ENCODE data around the gene MORN5.

The MORN5 gene

GRCh38 chr9:122190597-122191381, 31.1 kb downstream of the MORN5 start:
- no peak for DNase-seq (ENCODE audit: low read depth, low spot score)

- no peak for DNase-seq (ENCODE audit: low read depth, low spot score)
Observed at GRCh38 chr9:122191584-122191983, 31.9 kb downstream of the MORN5 start.

GRCh38 chr9:122192261-122192875, 32.7 kb downstream of the MORN5 start:
- no peak for DNase-seq (ENCODE audit: low read depth, low spot score)

- DNase-seq (ENCODE audit: low read depth, low spot score): no peak
Observed at GRCh38 chr9:122192914-122193525, 33.3 kb downstream of the MORN5 start.

- DNase-seq (ENCODE audit: low read depth, low spot score): no peak
Observed at GRCh38 chr9:122193651-122194050, 33.9 kb downstream of the MORN5 start.

GRCh38 chr9:122195875-122196274, 36.2 kb downstream of the MORN5 start:
- no peak for DNase-seq (ENCODE audit: low read depth, low spot score)

- no peak for DNase-seq (ENCODE audit: low read depth, low spot score)
Observed at GRCh38 chr9:122197426-122197825, 37.7 kb downstream of the MORN5 start.

- DNase-seq (ENCODE audit: low read depth, low spot score): no peak
Observed at GRCh38 chr9:122197882-122198281, 38.2 kb downstream of the MORN5 start.

GRCh38 chr9:122200960-122201595, 41.4 kb downstream of the MORN5 start:
- DNase-seq (ENCODE audit: low read depth, low spot score): no peak

- DNase-seq (ENCODE audit: low read depth, low spot score): no peak
Observed at GRCh38 chr9:122201641-122202040, 41.9 kb downstream of the MORN5 start.

GRCh38 chr9:122202111-122202510, 42.4 kb downstream of the MORN5 start:
- DNase-seq (ENCODE audit: low read depth, low spot score): no peak

- no peak for DNase-seq (ENCODE audit: low read depth, low spot score)
Observed at GRCh38 chr9:122204055-122204454, 44.3 kb downstream of the MORN5 start.

GRCh38 chr9:122204491-122204890, 44.8 kb downstream of the MORN5 start:
- no peak for DNase-seq (ENCODE audit: low read depth, low spot score)

- DNase-seq (ENCODE audit: low read depth, low spot score): no peak
Observed at GRCh38 chr9:122205176-122205575, 45.5 kb downstream of the MORN5 start.

- DNase-seq (ENCODE audit: low read depth, low spot score): no peak
Observed at GRCh38 chr9:122206118-122207046, 46.7 kb downstream of the MORN5 start.

GRCh38 chr9:122207096-122207495, 47.4 kb downstream of the MORN5 start:
- DNase-seq (ENCODE audit: low read depth, low spot score): no peak

GRCh38 chr9:122209451-122209850, 49.7 kb downstream of the MORN5 start:
- DNase-seq (ENCODE audit: low read depth, low spot score): no peak

GRCh38 chr9:122212473-122213004, 52.8 kb downstream of the MORN5 start:
- DNase-seq (ENCODE audit: low read depth, low spot score): no peak

- no peak for DNase-seq (ENCODE audit: low read depth, low spot score)
Observed at GRCh38 chr9:122213102-122213588, 53.4 kb downstream of the MORN5 start.

GRCh38 chr9:122213589-122214413, 54.1 kb downstream of the MORN5 start:
- DNase-seq (ENCODE audit: low read depth, low spot score): peak; percentile 10

Data from activated naive CD8-positive, alpha-beta T cell treated with anti-CD3 and anti-CD28 coated beads, Interleukin-2, amount 50 U/mL, for 16 hours (primary cell).